Measurements from ENCODE around the gene MED27. TPM values are rescaled to one million over a fixed set of nuclear protein-coding genes. Genes with fewer than 3 reads are reported as not detected.

The MED27 gene
- total RNA-seq, 1 donor from 2014 or later, result 45.0 TPM

DNA sequence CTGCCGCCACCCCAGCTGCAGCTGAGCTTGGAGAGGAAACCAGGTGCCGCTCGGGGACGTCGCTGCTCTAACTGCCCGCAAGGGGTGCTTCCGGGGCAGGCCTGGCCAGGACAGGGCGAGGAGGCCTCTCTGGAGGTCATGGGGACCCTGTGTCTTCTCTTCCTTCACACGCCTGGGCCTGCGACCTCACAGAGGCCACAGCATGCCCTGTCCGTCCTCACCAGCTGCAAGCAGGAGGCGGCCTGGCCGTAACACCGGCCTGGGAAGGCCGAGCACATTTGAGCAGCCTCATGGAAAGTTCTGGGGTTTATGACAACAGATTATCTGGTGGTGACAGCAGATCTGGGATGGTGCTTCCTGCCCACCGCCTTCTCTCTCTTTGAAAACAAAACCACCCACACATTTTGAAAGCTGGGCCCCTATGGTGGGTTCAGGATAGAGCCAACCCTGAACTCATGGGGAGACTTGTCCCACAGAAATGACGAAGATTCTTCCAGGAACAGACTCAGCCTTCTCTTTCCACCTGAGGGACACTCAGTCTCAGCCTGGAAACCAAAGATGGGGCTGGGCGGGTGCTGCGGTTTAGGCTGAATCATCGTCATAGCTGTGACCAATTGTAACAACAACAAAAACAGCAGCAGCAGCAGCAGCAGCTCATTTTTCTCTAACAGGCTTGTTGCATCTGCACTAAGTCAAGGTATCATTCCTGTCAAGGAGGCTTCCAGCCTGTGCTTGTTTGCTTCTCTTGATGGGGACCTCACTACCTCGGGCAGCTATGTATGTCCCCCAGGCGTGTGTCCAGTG lies 240.2 kb downstream of the MED27 start:
- Mint-ChIP-seq H3K4me1 (ENCODE audit: low read depth, unreplicated experiment) (peaks cover 17% of the 10 kb centered on the region), H3K4me3 (ENCODE audit: unreplicated experiment) (no peak overlapping the region), H3K27me3 (ENCODE audit: unreplicated experiment) (peaks cover 12% of the 10 kb centered on the region), H3K27ac (ENCODE audit: unreplicated experiment) (no peak overlapping the region), H3K9me3 (ENCODE audit: unreplicated experiment) (peaks cover 12% of the 10 kb centered on the region), H3K36me3 (ENCODE audit: unreplicated experiment) (no peaks in the 10 kb centered on the region)
- TF ChIP-seq CTCF (IDR thresholded peaks at IDR 0.05; ENCODE audit: partially characterized antibody, unreplicated experiment), result no peak
- DNase-seq, result peak; percentile 18

- Mint-ChIP-seq H3K4me3 (ENCODE audit: unreplicated experiment) (no peak overlapping the region), H3K36me3 (ENCODE audit: unreplicated experiment) (peaks cover 6% of the 10 kb centered on the region), H3K27ac (ENCODE audit: unreplicated experiment) (no peak overlapping the region), H3K4me1 (ENCODE audit: low read depth, unreplicated experiment) (peaks cover 17% of the 10 kb centered on the region), H3K9me3 (ENCODE audit: unreplicated experiment) (peaks cover 10% of the 10 kb centered on the region), H3K27me3 (ENCODE audit: unreplicated experiment) (peaks cover 12% of the 10 kb centered on the region)
- peak; percentile 32 for DNase-seq
- TF ChIP-seq CTCF (IDR thresholded peaks at IDR 0.05; ENCODE audit: partially characterized antibody, unreplicated experiment), result no peak
Observed at GRCh38 chr9:131838530-131839280, 241.0 kb downstream of the MED27 start.

DNA sequence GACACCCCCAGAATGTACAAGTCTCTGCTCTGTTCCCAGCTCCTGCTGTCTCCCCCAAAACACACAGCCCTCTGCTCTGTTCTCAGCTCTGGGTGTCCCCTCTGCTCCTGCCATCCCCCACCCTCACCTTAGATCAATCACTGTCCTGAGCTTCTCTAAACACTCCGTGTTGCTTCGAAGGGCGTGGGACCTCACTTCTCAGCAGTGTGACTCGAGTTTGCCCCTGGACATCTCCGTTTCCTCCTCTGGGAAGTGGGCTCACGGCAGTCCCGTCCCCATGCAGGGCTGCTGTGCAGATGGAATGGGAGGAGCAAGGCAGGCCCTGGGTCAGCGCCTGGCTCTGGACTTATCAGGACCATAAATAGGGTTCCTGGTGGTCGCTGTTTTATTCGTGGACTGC lies 241.8 kb downstream of the MED27 start:
- H3K9me3 Mint-ChIP-seq (ENCODE audit: unreplicated experiment), result peaks cover 8% of the 10 kb centered on the region
- peaks cover 6% of the 10 kb centered on the region for H3K36me3 Mint-ChIP-seq (ENCODE audit: unreplicated experiment)
- H3K4me1 Mint-ChIP-seq (ENCODE audit: low read depth, unreplicated experiment), result peaks cover 13% of the 10 kb centered on the region
- DNase-seq, result no peak
- no peak for TF ChIP-seq CTCF (IDR thresholded peaks at IDR 0.05; ENCODE audit: partially characterized antibody, unreplicated experiment)
- H3K27me3 Mint-ChIP-seq (ENCODE audit: unreplicated experiment), result peaks cover 9% of the 10 kb centered on the region
- peak overlapping the region; percentile 72 for H3K27ac Mint-ChIP-seq (ENCODE audit: unreplicated experiment)
- no peak overlapping the region for H3K4me3 Mint-ChIP-seq (ENCODE audit: unreplicated experiment)

- peaks cover 6% of the 10 kb centered on the region for H3K36me3 Mint-ChIP-seq (ENCODE audit: unreplicated experiment)
- H3K4me1 Mint-ChIP-seq (ENCODE audit: low read depth, unreplicated experiment), result peaks cover 13% of the 10 kb centered on the region
- H3K4me3 Mint-ChIP-seq (ENCODE audit: unreplicated experiment), result no peak overlapping the region
- H3K27ac Mint-ChIP-seq (ENCODE audit: unreplicated experiment), result no peak overlapping the region
- TF ChIP-seq CTCF (IDR thresholded peaks at IDR 0.05; ENCODE audit: partially characterized antibody, unreplicated experiment), result no peak
- DNase-seq, result peak; percentile 40
- H3K9me3 Mint-ChIP-seq (ENCODE audit: unreplicated experiment), result peaks cover 8% of the 10 kb centered on the region
- H3K27me3 Mint-ChIP-seq (ENCODE audit: unreplicated experiment), result peaks cover 9% of the 10 kb centered on the region
Observed at GRCh38 chr9:131837316-131837715, 242.4 kb downstream of the MED27 start.

All from glutamatergic neuron (in vitro differentiated cells).